Measurements from ENCODE around the gene TTLL11.
A peak's percentile ranks its signal among the peaks of the same experiment; 100 is the strongest.
"Not testable (repeated sequence)": the region's sequence is repeated elsewhere in the genome, so short reads cannot be mapped to it uniquely, and the experiment has no call there.

TTLL11 gene

DNA sequence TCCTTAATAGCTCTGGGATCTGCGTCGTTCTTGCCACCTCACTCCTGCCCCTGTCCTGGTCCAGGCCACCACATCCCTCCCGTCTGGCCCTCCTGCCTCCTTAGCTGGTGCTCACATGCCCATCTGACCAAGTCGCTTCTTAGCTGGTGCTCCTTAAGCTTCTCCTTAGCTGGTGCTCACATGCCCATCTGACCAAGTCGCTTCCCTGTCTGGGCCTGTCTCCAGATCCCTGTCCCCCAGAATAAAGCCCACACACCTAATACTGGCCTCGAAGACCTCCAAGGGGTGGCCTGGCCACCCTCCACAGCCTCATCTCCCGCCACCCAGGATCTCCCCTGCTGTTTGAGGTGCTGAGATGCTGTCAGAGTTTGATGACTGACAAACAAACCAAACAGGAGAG, 31.4 kb upstream of the TTLL11 start:
- DNase-seq = no peak

DNA sequence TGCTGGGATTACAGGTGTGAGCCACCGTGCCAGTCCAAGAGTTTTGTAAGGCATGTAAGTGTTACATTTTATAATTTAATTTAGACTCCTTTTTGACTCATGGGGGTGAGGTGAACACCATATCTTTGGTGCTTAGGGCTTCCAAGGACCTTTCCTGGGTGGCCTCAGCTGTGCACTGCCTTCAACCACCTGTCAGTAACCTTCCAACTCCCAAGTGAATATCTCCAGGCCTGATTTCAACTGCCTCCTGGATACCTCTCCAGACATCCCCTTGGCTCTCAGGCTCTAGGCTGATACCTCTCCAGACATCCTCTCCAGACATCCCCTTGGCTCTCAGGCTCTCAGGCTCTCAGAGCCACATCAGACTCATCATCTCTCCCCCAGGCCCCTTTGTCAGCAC, 30.9 kb upstream of the TTLL11 start:
- DNase-seq = no peak

DNA sequence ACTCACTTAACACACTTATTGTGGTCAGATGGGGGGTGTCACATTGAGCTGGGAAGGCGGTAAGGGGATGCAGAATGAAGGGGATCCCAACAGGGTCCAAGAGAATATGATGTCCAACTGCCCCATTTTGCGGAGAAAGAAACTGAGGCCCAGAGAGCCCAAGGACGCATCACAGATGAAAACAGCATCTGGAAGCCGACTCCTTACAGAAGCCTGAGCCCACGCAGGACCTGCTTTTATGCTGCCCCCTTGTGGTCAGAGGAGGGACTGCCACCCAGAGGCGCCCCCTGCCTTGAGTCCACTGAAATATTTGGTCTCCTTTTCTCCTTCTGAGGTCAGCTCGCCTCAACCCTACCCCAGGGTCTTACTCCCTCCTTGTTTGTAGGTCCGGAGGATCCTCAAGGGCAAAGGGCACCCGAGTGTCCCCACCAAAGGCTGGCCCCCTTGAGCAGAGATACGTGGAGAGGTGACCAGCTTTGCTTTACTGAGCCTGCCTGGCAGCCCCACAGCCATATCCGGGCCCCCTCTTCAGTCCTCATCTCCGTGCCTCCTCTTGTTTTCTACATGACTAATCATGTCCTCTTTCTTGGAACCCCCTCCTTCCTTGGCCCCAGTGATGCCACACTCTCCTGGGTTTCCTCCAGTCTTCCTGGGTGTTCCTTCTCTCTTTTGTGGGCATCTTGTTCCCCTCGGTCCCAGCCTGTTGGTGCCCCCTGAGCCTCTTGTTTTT, 30.0 kb upstream of the TTLL11 start:
- DNase-seq = peak in 4 of 5 donors; percentile 38 to 65 (median 55)

DNA sequence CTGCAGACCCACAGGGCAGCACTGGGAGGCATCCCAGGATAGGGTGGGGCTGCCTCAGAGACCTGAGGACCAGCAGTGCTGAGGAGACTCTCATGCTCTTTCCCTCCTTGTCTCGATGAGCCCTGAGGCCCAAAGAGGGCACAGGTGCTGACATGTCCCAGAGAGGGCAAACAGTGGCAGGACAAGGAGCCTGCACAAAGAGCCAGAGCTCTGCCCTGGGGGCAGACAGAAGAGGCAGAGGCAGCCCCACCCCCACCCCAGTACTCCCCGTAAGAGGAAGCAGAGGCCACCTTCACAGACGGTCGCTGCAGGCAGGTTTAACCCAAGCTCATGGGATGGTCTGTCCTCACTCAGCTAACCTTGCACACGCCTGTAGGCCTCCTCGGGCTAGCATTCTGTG, 29.4 kb upstream of the TTLL11 start:
- no peak for DNase-seq

DNA sequence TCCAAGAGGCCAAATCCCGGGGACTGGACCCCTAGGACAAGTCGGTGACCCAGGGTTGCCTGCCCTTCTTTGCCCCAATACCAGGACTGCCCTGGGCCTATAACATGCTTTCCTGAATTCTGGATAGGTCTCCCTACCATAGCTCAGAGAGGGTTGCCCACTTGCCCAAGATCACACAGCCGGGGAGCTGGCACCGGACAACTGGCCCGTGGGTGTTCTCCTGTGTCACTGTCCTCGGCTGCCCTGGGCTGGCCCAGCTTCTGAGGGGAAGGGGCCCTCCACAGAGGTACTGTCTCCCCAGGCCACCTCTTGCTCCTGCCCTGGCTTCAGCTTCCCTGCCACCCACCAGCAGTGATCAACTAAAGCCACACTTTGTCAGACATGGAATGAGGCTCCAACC, 28.8 kb upstream of the TTLL11 start:
- DNase-seq = no peak

DNA sequence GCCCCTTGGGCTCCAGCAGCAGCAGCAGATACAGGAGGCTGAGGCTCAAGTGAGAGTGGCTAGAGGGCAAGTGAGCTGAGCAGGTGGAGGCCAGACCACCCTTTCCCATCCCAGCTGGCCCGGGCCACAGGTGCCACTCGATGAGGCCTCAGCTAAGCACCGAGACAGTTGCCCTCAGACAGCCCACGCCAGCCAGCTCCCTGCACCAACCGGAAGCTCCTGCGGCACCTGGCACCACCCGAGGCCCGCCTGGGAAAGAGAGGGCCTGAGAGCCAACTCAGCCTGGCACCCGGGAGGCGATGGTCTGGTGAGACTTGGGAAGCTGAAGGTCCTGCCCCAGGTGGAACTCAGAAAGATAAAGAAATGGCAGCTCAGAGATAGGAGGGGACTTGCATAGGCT, 28.3 kb upstream of the TTLL11 start:
- no peak for DNase-seq

DNA sequence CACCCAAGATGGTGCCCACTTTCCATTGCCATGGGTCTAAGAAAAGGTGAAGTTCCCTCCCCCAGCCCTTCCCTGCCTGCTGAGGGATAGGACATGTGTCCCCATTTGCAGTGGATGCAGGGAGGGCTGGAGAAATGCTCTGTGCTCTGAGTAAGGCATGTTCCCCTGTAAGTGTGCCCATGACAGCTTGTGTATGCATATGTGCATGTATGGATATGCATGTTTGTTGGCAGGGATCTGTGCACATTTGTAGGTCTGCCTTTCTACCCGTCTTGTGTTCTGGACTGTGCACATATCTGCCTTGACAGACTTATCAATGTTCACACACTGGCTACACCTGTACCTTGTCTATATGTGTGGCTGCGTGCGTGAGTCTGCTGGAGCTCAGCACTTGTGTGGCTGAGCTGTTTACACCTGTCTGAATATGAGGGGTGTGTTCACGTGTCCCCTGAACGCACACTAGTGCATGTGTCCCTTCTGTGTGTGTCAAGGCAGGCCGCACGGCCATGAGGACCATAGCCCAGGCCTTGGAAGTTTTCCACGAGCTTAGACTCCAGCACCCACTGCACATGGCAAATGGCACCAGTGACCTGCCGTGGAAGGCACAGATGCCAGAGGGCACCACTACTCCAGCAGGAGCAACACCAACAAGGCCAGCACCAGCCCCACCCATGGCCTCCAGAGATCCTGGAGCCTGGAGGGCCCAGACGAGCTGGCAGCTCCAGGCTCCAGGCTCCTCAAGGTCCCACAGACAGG, 27.4 kb upstream of the TTLL11 start:
- DNase-seq = no peak

DNA sequence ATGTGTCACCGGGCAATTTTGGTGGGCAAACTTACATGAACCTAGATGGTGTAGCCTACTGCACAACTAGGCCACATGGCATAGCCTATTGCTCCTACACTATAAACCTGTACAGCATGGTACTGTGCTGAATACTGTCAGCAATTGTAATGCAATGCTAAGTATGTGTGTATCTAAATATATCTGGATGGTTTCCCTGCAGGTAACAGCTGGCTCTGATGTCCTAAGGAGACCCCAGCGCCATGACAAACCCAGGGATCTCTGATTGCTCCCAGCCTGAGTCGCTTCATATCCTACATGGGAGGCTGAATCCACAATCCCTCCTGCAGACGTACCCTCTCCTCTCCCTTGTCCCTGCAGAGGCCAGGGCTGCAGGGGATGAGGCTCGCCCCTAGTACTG, 26.6 kb upstream of the TTLL11 start:
- DNase-seq = no peak

DNA sequence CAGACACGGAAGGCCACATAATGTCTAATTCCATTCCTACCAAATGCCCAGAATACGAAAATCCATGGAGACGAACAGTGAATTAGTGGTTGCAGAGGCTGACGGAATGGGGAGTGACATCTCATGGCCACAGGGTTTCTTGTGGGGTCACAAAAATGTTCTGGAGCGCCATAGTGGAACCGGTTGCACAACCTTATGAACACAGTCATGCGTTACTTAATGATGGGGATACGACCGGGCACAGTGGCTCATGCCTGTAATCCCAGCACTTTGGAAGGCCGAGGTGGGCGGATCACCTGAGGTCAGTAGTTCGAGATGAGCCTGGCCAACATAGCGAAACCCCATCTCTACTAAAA, 26.0 kb upstream of the TTLL11 start:
- DNase-seq = no peak

DNA sequence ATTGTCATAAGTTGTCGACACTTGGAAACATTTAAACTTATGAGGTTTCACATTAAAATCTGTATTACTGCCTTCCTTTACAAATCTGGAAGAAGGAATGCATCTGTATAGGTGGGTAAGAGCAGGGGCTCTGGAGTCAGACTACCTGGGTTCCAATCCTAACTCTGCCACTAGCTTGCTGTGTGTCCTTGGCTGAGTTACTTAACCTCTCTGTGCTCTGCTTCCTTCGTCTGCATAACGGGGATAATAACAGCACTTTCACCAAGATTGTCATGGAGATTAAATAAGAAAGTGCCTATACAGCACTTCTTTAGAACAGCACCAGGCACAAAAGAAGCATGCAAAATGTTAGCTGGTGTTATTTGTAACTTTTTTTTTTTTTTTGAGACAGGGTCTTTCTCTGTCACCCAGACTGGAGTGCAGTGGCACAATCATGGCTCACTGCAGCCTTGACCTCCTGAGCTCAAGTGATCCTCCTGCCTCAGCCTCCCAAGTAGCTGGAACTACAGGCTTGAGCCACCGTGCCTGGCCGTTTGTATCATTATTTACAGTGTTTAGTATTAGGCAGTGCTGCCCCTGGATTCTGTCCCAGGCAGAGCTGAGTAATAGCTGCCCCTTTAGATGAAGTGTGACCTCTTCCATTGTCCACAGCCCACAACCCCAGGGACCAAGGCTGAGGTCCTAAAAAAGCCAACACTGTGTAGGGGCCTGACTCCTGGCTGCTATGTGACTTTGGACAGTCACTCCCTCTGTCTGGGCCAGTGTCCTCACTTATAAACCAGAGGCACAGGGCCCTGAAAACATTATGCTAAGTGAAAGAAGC, 25.4 kb upstream of the TTLL11 start:
- DNase-seq = no peak

DNA sequence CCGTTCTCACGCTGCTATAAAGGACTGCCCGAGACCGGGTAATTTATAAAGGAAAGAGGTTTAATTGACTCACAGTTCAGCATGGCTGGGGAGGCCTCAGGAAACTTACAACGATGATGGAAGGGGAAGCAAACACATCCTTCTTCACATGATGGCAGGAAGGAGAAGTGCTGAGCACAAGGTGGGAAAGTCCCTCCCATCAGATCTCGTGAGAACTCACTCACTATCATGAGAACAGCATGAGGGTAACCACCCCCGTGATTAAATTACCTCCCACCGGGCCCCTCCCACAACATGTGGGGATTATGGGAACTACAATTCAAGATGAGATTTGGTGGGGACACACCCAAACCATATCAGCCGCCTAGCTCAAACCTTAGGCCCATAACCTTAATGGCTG, 24.1 kb upstream of the TTLL11 start:
- not testable (repeated sequence) for DNase-seq

DNA sequence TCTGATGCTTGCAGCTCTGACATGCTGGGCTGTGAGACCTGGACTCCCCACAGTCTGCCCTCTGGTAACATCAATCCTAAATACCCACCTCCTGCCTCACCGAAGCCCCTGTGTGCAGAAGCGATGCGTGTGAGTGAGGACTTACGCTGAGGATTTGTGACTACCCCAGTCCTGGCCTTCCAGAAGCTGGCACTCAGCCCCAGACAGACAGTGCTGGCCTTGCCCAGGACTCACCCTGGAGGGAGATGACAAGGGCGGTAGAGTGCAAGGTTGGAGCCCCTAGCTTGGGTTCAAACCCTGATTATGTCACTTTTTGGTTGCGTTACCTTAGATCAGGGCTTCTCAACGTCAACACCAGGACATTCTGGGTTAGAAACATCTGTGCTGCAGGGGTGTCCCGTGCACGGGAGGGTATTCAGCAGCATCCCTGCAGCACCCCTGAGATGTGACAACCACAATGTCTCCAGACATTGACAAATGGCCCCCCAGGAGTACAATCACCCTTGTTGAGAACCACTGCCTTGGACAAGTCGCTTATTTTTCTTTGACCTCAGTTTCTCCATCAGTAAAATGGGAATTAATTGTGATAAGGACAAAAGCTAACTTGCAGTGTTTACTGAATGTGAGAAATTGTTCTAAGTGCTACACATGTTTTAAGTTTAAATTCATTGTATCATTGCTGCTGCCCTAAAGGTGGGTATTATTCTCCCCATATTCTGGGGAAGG, 23.5 kb upstream of the TTLL11 start:
- DNase-seq = no peak

DNA sequence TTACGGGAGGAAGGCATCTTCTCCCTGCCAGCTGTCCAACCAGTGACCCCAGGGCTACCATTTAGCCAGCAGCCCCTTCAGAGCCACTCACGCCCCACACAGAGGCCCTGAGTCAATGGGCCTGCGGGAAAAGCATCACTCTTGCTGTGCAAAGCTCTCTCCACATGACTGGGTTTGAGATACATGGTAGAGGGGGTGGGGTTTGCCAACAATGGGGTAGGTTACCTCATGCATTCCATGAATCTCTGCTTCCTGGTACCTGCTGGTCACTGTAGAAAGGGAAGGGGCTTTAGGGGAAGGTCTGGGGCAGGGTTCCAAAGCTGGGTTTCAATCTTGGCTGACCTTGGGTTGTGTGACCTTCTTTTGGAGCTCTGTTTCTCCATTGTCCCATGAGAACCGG, 22.9 kb upstream of the TTLL11 start:
- no peak for DNase-seq

DNA sequence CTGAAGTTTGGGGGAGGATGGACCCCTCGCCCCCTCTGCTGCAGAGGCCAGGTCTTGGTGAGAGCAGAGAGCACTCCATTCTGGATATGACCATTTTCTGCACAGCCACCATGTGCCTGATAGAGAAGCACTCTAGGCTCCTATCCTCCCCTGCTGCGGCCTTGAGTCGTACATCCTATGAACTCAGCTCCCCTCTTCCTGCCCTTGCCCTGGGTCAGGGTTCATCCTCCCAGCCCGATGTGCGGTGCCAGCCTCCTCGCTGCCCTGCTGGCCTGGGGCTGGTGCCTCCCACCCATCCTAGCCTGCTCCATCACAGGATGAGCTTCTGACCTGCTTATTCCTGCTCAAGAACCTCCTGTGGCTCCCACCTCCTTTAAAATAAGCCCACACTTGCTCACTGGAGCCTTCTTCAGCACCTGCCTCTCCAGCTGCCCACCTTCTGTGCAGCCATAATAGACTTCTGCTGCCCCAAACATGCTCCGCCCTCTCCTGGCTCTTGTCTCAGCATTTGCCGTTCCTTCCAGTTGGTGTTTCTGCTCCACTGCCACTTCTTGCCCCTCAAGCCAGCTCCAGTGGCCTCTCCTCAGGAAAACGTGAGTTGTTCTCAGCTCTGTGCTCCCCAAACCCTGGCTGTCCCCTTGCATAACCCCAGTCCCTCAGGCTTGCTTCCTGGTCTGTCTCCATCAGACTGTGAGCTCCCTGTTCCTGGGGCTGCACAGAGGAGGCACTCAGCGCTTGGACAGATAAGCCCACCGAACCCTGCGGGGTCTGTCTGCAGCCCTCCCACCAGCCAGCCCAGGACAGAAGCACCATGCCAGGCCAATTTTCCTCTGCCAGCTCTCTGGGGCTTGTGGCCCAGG, 22.3 kb upstream of the TTLL11 start:
- DNase-seq = no peak

DNA sequence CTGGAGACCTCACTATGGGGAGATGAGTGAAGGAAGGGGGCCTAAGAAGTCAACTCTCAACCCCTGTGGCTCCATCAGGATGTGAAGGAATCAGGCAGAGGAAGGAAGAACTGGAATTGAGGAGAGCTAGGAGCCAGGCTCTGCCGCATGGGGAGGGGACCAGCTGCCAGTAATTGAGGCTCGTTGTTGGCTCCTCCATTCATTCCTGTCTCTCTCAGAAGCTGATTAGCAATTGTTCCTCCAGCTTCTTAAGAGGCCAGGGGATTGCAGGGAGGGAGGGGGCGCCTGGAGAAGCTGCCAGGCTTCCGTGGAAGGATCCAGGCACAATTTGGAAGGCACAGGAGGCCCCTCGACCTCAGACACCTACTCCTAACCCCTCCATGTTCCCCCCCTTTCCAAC, 20.5 kb upstream of the TTLL11 start:
- no peak for DNase-seq

DNA sequence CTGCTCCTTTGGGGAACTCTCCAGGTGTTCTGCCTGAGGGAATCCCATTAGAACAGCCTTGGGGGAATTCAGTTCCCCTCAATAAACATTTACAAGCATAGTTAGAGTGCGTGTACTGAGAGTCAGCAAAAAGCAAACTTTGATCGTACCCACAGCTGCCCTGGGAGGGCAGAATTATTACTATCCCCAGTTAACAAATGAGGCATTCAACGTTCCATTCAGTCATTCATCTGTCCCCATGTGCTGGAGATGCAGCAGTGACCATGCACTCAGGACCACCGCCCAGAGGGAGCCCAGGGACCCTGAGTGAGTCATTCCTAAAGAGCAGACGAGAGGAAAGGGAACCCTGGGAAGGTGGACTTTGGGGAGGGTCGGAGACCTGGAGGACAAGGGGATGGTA, 19.1 kb upstream of the TTLL11 start:
- no peak for DNase-seq

DNA sequence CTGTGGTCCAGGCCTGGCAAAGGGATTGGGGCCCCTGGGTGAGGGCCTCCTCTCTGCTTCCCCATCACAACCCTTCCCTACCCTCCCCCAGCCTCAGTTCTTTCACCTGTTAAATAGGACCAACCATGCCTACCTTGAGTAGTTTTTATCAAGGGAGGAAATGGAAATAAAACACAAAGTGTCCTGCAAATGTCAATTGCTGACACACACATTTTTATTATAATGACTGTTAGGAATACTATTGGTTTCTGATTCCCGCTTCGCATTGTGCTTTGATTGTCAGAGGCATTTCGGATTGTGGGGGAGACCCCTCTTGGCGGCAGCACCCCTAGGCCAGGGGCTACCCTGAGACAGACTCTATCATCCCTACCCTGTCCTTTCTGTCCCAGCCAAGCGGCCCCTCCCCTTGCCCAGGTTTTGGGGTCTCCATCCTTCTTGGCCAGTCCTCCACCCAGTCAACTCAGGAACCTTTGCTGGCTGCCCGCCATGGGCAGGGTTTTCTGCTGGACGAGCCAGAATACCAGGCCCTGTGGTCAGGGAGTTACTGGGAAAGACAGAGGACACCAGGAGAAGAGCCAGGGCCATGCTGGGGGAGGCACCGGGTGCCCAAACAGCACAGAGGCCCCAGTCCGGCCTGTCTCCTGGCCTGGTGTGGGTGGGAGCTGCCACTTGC, 18.4 kb upstream of the TTLL11 start:
- DNase-seq = no peak

DNA sequence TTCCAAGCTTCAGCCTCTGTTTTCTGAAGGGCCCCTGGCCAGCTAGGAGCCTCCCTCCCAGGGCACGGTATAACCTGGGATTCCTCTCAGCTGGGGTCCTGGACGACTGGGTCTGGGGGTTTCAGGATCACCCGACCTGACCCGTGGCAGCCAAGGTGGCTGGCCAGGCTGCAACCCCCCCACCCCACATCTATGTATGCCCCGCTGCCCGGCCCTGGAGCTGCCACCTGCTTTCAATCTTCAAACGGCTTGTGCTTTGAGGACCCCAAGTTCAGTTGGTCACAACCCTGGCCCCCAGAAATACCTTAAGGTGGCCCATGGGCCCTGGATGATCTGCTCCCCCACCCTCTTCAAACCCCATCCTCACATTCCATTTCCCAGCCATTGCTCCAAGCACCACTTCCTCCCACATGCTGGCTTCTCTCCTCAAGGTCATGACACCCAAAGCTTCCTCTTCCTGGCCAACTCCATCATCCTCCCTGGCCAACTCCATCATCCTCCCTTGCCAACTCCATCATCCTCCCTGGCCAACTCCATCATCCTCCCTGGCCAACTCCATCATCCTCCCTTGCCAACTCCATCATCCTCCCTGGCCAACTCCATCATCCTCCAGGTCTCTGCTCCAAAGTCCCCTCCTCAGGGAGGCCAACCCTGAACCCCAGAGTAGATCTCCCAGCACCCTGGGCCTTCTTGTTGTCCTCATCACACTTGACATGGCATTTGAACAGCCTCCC, 17.2 kb upstream of the TTLL11 start:
- no peak for DNase-seq

DNA sequence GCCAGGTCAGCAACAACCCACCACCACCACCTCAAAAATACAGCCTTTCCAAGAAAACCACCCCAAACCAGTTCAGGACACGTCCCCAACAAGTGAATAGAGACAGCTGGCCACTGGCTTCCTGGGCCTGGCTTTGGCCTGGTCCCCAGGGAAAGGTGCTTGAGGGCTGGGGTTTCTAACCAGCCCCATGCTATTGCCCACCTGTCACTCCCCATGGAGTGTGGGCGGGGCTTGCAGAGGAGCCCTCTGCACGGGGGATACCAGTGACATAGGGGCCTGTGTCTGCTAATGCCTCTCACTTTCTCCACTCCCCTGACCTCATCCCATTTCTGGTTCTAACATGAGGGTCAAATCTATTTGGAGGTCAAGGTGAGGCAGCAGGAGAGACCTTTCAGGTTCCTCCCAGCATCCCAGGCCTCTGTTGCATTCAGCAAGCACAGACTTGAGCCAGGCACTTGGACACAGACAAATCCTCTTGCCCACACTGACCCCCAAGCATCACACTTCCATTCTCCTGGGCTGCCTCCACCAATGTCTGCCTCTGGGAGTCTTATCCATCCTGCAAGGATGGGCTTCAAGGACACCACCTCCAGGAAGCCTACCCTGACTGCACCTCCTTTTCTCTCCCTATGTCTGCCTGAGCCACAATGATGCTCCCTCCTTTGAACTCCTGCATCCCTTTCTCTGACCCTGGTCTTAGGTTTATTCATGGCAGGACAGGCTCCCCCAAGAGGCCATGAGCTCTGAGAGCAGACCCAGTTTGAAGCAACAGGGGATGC, 16.1 kb upstream of the TTLL11 start:
- DNase-seq = no peak

DNA sequence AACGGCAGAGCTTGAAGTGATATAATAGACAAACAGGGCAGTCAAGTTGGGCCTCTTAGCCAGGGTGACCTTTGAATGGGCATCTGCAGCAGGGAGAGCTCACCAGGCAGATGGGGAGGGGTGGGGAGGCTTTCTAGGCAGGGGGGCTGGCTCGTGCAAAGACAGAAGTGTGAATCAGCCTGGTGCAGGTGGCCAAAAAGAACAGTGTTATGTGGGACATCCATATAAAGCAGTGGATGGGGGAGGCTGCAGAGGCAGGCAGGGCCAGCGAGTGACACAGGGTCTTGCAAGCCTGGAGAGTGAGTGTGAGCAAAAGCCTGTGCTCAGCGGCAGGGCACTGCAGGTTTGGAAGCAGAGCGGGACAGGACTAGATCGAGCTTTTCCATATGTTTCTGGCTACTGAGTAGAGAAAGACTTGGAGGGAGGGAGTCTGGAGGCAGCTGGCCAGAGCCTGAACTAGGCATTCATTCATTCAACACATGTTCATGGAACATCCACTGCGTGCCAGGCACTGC, 14.2 kb upstream of the TTLL11 start:
- no peak for DNase-seq
